SK-N-SH (cell line): Measurements from ENCODE around the gene NANS. TPM values are rescaled to one million over a fixed set of nuclear protein-coding genes. Genes with fewer than 3 reads are reported as not detected.

Source experiments
- CTCF ChIA-PET: fragments of 300-600, 350-600 bp; formaldehyde crosslinking; extraction: SDS; loops from one replicate; lab custom pipeline; 2021; lab: Yijun Ruan, JAX
- POLR2A ChIA-PET: fragments of 350-600 bp; sonication (Branson Sonifier 250); formaldehyde crosslinking; extraction: SDS; loops from one replicate; lab custom pipeline; 2020; ENCODE audit warnings: antibody characterized with exemption, inconsistent platforms; lab: Yijun Ruan, JAX
- DNase-seq: peaks from one replicate; pipeline ENCODE4 v3.0.0; 2012
- H2AFZ ChIP-seq: fragments of 200-600 bp; sonication (generic); 2 replicates; pipeline ENCODE4 v1.8.1; 2016; ENCODE audit warnings: antibody characterized with exemption, mild to moderate bottlenecking, low read depth
- H3F3A ChIP-seq: fragments of 200-600 bp; sonication (generic); replicated peaks from 2 replicates; pipeline ENCODE3; 2016; ENCODE audit warnings: antibody characterized with exemption, mild to moderate bottlenecking; ENCODE audit not compliant: insufficient read depth
- H3K27ac ChIP-seq, 2 experiments: fragments of 200-500 bp in 1 of 2; fragments of 200-600 bp in 1 of 2; sonication (Bioruptor generic) in 1 of 2; sonication (generic), shearing (Covaris generic) in 1 of 2; 2 replicates each; pipeline versions ENCODE4 v1.5.1 to v1.6.1; 2014 to 2016; ENCODE audit warnings: low read depth in 2 of 2, inconsistent platforms in 1 of 2, low read length in 1 of 2, mild to moderate bottlenecking in 1 of 2, mixed read lengths in 1 of 2
- H3K27me3 ChIP-seq: fragments of 200-600 bp; sonication (generic), shearing (Covaris generic); 2 replicates; pipeline ENCODE4 v1.6.1; 2016; ENCODE audit warnings: mixed run types; ENCODE audit not compliant: insufficient read depth
- H3K36me3 ChIP-seq, 2 experiments: fragments of 200-500 bp in 1 of 2; fragments of 200-600 bp in 1 of 2; sonication (Bioruptor generic) in 1 of 2; sonication (generic) in 1 of 2; replicated peaks in 1 of 2; 2 replicates each; pipeline versions ENCODE3 to v1.5.1; 2014 to 2016; ENCODE audit warnings: low read length in 1 of 2, mild to moderate bottlenecking in 1 of 2; ENCODE audit not compliant: insufficient read depth in 2 of 2, control insufficient read depth in 1 of 2
- H3K4me1 ChIP-seq, 2 experiments: fragments of 200-500 bp in 1 of 2; fragments of 200-600 bp in 1 of 2; sonication (Bioruptor generic) in 1 of 2; sonication (generic), shearing (Covaris generic) in 1 of 2; 2 replicates each; pipeline versions ENCODE4 v1.5.1 to v1.6.1; 2014 to 2016; ENCODE audit warnings: low read depth in 1 of 2, low read length in 1 of 2, mixed run types in 1 of 2; ENCODE audit not compliant: insufficient read depth in 2 of 2, control insufficient read depth in 1 of 2
- H3K4me2 ChIP-seq: fragments of 200-600 bp; sonication (generic), shearing (Covaris generic); 2 replicates; pipeline ENCODE4 v1.6.1; 2017; ENCODE audit warnings: mixed run types
- H3K4me3 ChIP-seq, 2 experiments: fragments of 200-500 bp in 1 of 2; fragments of 200-600 bp in 1 of 2; sonication (Bioruptor generic) in 1 of 2; sonication (generic), shearing (Covaris generic) in 1 of 2; 2 replicates each; pipeline versions ENCODE4 v1.5.1 to v1.8.1; 2014 to 2016; ENCODE audit warnings: low read depth in 2 of 2, inconsistent platforms in 1 of 2, low read length in 1 of 2, mild to moderate bottlenecking in 1 of 2, mixed read lengths in 1 of 2, moderate library complexity in 1 of 2
- H3K79me2 ChIP-seq: fragments of 200-600 bp; sonication (generic); 2 replicates; pipeline ENCODE4 v1.8.1; 2017; ENCODE audit warnings: mild to moderate bottlenecking; ENCODE audit not compliant: insufficient read depth
- H3K9ac ChIP-seq: fragments of 200-600 bp; sonication (generic); 2 replicates; pipeline ENCODE4 v1.6.1; 2017; ENCODE audit warnings: mixed run types
- H3K9me2 ChIP-seq: fragments of 200-600 bp; sonication (generic); 2 replicates; pipeline ENCODE4 v1.6.1; 2017; ENCODE audit warnings: mixed run types
- H3K9me3 ChIP-seq: fragments of 200-600 bp; sonication (generic); 2 replicates; pipeline ENCODE4 v1.6.1; 2017; ENCODE audit warnings: mixed run types, mild to moderate bottlenecking, moderate library complexity
- H4K20me1 ChIP-seq: fragments of 200-600 bp; sonication (generic); 2 replicates; pipeline ENCODE4 v1.6.1; 2017; ENCODE audit warnings: mild to moderate bottlenecking, mixed run types; ENCODE audit not compliant: insufficient read depth
- ELF1 ChIP-seq: IDR thresholded peaks from 2 replicates; pipeline ENCODE4 v1.4.0; 2012
- FOSL2 ChIP-seq: IDR thresholded peaks from 2 replicates; pipeline ENCODE4 v1.4.0; 2012; ENCODE audit warnings: low read depth, mild to moderate bottlenecking, moderate library complexity, borderline replicate concordance
- FOXM1 ChIP-seq: IDR thresholded peaks from 2 replicates; pipeline ENCODE4 v1.4.0; 2012; ENCODE audit warnings: low read depth, mild to moderate bottlenecking
- GATA2 ChIP-seq: sonication (generic); formaldehyde crosslinking; IDR thresholded peaks from 2 replicates; pipeline ENCODE4 v1.5.0; 2020; ENCODE audit warnings: mild to moderate bottlenecking, missing genetic modification reagents
- IRF3 ChIP-seq: fragments of 150-350 bp; IDR thresholded peaks from 2 replicates; pipeline ENCODE4 v1.6.1; 2016; ENCODE audit warnings: mild to moderate bottlenecking, low read depth, low read length
- MEF2A ChIP-seq: IDR thresholded peaks from 2 replicates; pipeline ENCODE4 v1.4.0; 2012; ENCODE audit warnings: low read depth, borderline replicate concordance
- MXI1 ChIP-seq: IDR thresholded peaks from 2 replicates; pipeline ENCODE4 v1.6.1; 2012; ENCODE audit warnings: mild to moderate bottlenecking, low read depth, low read length, improper control_type of control experiment
- NRF1 ChIP-seq: IDR thresholded peaks from 2 replicates; pipeline ENCODE4 v1.6.1; 2012; ENCODE audit warnings: low read depth, mild to moderate bottlenecking, low read length
- PBX3 ChIP-seq: IDR thresholded peaks from 2 replicates; pipeline ENCODE4; 2012
- POLR2AphosphoS5 ChIP-seq: IDR thresholded peaks from 2 replicates; pipeline ENCODE4 v1.6.1; 2012; ENCODE audit warnings: low read depth, low read length
- RAD21 ChIP-seq: IDR thresholded peaks from 2 replicates; pipeline ENCODE4 v1.6.1; 2012; ENCODE audit warnings: mild to moderate bottlenecking, low read length
- RFX5 ChIP-seq: IDR thresholded peaks from 2 replicates; pipeline ENCODE4 v1.6.1; 2012; ENCODE audit warnings: mild to moderate bottlenecking, improper control_type of control experiment, low read length
- SIN3A ChIP-seq: IDR thresholded peaks from 2 replicates; pipeline ENCODE4 v1.6.1; 2012; ENCODE audit warnings: low read depth, mild to moderate bottlenecking, low read length, moderate library complexity, borderline replicate concordance
- TAF1 ChIP-seq: IDR thresholded peaks from 2 replicates; pipeline ENCODE4 v1.6.1; 2012; ENCODE audit warnings: low read depth, mild to moderate bottlenecking, low read length, moderate library complexity, borderline replicate concordance
- TCF12 ChIP-seq: IDR thresholded peaks from 2 replicates; pipeline ENCODE4 v1.4.0; 2012
- TEAD4 ChIP-seq: IDR thresholded peaks from 2 replicates; pipeline ENCODE4 v1.4.0; 2012; ENCODE audit warnings: mild to moderate bottlenecking, borderline replicate concordance; ENCODE audit not compliant: insufficient read depth
- ZBTB33 ChIP-seq: IDR thresholded peaks from 2 replicates; pipeline ENCODE4 v1.4.0; 2012; ENCODE audit warnings: low read depth, borderline replicate concordance
- WGBS: methylation state at CpG from one replicate; pipeline ENCODE4 v1.1.6; 2017; ENCODE audit warnings: low lambda C conversion rate; 5-methylcytosine and 5-hydroxymethylcytosine counted together
- polyA plus RNA-seq, 3 experiments: library from polyadenylated mRNA; depleted of rRNA; stranded (reverse); fragments of >200 nt; gene quantifications; 2 replicates each; pipeline ENCODE4 v1.2.3, GENCODE V29; 2012

Gene NANS
- polyA plus RNA-seq, 1 of the 3 experiments (the other 2 are of a cell fraction): 61.3 TPM

GRCh38 chr9:98095401-98095800 lies 38.9 kb downstream of the NANS start (continued):
- TF ChIP-seq MXI1 (no peak), POLR2AphosphoS5 (no peak), NRF1 (no peak), FOSL2 (no peak)

- no peaks in the 10 kb centered on the region for H3F3A ChIP-seq
- no peaks in the 10 kb centered on the region for H3K27me3 ChIP-seq
- ChIA-PET CTCF (interaction anchor here (1.4 to 1.6 kb wide), 2 partner anchors 10 to 21 kb away, joined by 3 to 4 read pairs; no protein-coding TSS in a partner anchor), POLR2A (no interaction called here)
- WGBS: 94% methylated on average over 5 of the region's 5 CpGs
- no peak for TF ChIP-seq TAF1
- TF ChIP-seq NRF1: no peak
- no peak for TF ChIP-seq FOXM1
- TF ChIP-seq FOSL2: no peak
- TF ChIP-seq SIN3A: no peak
- no peak for TF ChIP-seq TCF12
- TF ChIP-seq TEAD4: no peak
- no peak for TF ChIP-seq RAD21
- no peak for TF ChIP-seq IRF3
- no peak for TF ChIP-seq RFX5
- no peak for TF ChIP-seq GATA2 (CRISPR knock-in tag)
- no peak for TF ChIP-seq ZBTB33
- TF ChIP-seq PBX3: no peak
- no peak for TF ChIP-seq MEF2A
- TF ChIP-seq ELF1: no peak
- H3K9me3 ChIP-seq: no peaks in the 10 kb centered on the region
- H3K9me2 ChIP-seq: no peaks in the 10 kb centered on the region
- peaks cover 0 to 3% of the 10 kb centered on the region in 2 experiments for H3K36me3 ChIP-seq
- no peak overlapping the region for H3K9ac ChIP-seq
- no peaks in the 10 kb centered on the region for H4K20me1 ChIP-seq
- H3K4me2 ChIP-seq: no peak overlapping the region
- no peak overlapping the region for H3K27ac ChIP-seq
- no peaks in the 10 kb centered on the region for H3K79me2 ChIP-seq
- no peak overlapping the region for H2AFZ ChIP-seq
- no peak for DNase-seq
- H3K4me3 ChIP-seq: no peak overlapping the region
- peaks cover 0 to 3% of the 10 kb centered on the region in 2 experiments; a peak in 1 of 4 replicates for H3K4me1 ChIP-seq
These were observed 39.6 kb downstream of the NANS start for GRCh38 chr9:98096091-98096490.
